ENCODE measurements around the gene DBR1.

The DBR1 gene

DNA sequence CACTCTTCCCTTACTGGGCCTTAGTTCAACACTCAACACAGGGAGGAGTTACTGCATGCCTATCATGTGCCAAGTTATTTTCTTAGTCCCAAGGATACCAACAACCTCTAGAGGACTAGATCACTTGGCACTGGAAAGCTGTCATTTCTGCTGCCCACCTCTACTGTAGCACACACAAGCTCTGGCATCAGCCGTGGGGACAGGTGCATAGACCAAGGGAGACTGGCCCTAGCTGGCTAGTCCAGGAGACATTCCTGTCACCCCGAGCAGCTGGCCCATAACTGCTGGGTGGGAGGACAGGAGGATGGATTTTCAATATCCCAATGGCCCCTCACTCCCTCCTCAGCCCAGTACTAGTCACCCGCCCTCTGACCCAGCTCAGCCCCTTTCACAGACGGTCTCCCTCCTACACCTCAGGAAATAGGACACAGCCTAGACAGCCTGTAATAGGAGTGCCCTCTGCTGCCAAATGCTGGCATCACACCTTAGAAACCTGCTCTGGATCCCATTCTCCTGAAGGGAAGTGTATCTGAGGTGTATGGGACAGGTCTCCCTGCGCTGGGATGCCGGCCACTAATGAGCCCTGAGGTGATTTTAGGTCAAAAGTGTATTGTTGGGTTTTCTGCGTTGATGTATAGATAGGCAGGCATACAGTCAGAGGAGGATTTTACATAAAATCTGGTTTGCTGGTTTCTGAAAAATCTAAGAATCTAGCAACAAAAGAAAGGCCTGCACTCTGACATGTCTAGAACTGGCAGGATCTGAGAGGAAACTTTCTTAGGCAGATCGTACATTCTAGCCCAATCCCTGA lies 55.9 kb downstream of the DBR1 start:
- peak; percentile 77 for DNase-seq

DNA sequence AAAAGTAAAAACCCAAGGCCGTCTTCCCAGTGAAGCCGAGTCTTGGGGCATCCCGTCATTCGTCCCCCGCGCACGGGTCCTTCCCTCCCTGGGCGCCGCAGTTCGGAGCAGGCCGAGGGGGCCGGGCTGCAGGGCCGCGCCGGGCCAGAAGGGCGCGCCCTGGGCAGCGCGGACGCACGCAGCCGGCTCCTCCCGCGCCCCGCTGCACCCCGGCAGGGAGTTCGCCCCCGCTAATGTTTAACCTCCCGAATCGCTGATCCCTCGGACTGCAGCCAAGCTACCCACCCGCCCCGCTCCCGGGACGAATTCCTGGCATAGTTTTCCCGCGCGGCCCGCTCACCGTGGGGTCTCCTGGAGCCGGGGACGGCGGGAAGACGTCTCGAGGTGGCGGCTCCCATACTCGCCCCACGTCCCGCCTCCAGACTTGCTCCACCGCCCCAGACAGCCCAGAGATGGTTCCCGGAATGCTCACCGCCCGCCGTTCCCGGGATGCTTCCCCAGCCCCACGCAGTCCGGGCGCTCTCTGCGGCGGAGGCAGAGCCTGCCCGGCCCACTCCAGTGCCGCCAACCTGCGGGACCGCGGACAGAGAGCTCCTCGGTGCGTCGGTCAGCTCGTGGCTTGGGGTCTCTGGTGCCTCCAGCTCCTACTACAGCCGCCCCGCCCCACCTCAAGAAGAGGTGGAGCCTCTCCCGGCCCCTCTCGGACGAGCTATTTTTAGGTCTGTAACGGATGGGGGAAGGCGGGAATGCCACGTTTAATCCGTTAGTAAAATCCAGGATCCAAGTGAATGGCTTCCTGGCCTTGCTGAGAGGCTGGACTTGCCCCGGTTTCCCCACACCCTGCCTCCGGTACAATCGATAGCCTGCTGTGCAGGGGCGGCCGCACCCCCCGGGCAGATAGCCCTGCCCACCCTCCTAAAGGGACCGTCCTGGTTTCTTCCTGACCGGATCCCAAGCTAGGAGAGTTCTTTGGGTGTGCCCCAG lies 59.4 kb downstream of the DBR1 start, which contains the start of gene DZIP1L:
Gene DZIP1L, minus strand, starts transcription at position 621 of the 984 bp plus-strand sequence. CDS start 11,637 bp downstream, outside the sequence.
- peak; percentile 85 for DNase-seq

DNA sequence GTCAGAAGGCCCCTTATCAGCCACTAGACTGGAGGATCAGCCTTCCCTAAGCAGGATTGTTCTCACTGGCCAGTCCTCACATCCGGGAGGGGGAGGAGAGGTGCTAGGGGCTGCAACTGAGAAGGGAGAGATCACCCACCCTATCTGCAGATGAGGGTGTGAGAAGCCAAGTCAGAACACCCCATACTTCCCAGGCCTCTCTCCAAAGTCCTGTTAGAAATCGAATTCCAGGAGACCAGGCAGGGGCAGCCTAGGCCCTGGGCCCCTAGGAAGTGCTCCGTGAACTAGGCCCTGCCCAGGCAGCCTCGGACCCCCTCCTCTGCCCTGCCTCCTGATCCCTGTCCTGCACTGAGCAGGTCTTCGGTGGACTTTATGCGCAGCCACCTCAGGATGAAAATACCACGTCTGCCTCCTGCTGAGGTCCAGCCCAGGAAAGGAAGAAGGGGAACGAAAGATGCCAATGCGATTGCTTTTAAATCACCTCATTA lies 60.2 kb downstream of the DBR1 start:
- no peak for DNase-seq

DNA sequence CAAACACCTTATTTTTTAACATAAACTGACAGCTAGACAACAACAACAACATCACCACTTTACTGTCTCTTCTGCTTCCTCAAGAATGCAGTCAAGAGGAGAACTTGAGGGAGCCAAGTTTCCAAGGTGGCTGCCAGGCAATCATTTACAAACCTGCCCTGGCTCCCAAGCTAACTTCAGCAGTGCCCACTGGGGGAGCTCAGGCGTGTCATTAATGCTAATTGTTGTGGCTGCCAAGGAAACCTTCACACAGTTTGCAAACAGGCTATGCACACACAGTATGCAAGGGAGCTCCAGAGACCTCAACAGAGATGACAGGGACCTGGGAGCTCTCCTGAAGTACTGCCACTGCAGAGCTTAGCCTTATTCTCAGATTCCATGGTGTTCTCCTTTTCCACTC lies 61.4 kb downstream of the DBR1 start:
- DNase-seq, result no peak

DNA sequence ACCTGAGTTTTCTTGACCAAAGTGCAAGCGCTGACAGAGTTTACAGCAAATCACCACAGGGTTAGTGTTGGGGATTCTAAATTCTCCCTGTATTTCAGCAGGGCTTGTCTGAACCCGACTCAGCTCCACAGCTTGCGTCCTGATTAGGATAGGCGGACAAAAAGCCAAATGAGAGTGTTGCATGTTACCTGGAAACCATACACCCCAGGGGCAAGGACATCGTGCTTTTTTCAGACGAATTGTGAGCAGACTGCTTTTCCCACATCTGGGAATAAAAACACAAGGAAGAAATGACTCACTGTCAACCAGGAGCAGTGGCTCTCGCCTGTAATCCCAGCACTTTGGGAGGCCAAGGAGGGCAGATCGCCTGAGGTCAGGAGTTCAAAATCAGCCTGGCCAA lies 62.4 kb downstream of the DBR1 start:
- DNase-seq, result no peak

Measured in femur (tissue), 1 donor.